H1 (cell line): ENCODE data around the gene RNF130. TPM values are rescaled to one million over a fixed set of nuclear protein-coding genes. Genes with fewer than 3 reads are reported as not detected.

ENCODE experiments used
- CTCF ChIA-PET: fragments of 300-600 bp; sonication (Branson Sonifier 250); formaldehyde crosslinking; loops from one replicate; lab custom pipeline; 2021; ENCODE audit not compliant: partially characterized antibody; lab: Charles Lee
- POLR2A ChIA-PET: fragments of 300-600 bp; sonication (Branson Sonifier 250); formaldehyde crosslinking; loops from one replicate; lab custom pipeline; 2021; ENCODE audit warnings: inconsistent platforms; ENCODE audit not compliant: partially characterized antibody; lab: Charles Lee
- DNase-seq, 2 experiments: peaks; one replicate each; pipeline versions ENCODE4 v3.0.0 to v3.0.0-alpha.2; 2010 to 2022; ENCODE audit warnings: low spot score in 2 of 2, low read depth in 1 of 2, mixed read lengths in 1 of 2
- FAIRE-seq: peaks from 2 replicates; lab custom pipeline; 2011; peaks lifted over from hg19 to GRCh38; lab: Jason Lieb, UNC
- H2AFZ ChIP-seq: 2 replicates; pipeline ENCODE4 v1.8.1; 2012; ENCODE audit warnings: low read length, inconsistent platforms
- H2AK5ac ChIP-seq: 2 replicates; pipeline ENCODE4 v1.6.1; 2013; ENCODE audit warnings: low read depth, low read length
- H2BK120ac ChIP-seq: replicated peaks from 2 replicates; pipeline ENCODE3; 2013; ENCODE audit warnings: low read depth, low read length, inconsistent platforms
- H2BK12ac ChIP-seq: 2 replicates; pipeline ENCODE4 v1.6.1; 2013; ENCODE audit warnings: low read depth, low read length
- H2BK15ac ChIP-seq: 2 replicates; pipeline ENCODE4 v1.6.1; 2013; ENCODE audit warnings: low read length
- H2BK20ac ChIP-seq: 2 replicates; pipeline ENCODE4 v1.6.1; 2013; ENCODE audit warnings: low read length
- H2BK5ac ChIP-seq: 2 replicates; pipeline ENCODE4 v1.6.1; 2013; ENCODE audit warnings: low read depth, low read length
- H3K14ac ChIP-seq: 2 replicates; pipeline ENCODE4 v1.6.1; 2013; ENCODE audit warnings: inconsistent platforms; ENCODE audit not compliant: insufficient read length
- H3K18ac ChIP-seq: 2 replicates; pipeline ENCODE4 v1.6.1; 2013; ENCODE audit warnings: low read length; ENCODE audit errors: extremely low read depth
- H3K23ac ChIP-seq: 2 replicates; pipeline ENCODE4 v1.6.1; 2013; ENCODE audit warnings: inconsistent platforms; ENCODE audit not compliant: insufficient read length
- H3K23me2 ChIP-seq: 2 replicates; pipeline ENCODE4 v1.6.1; 2013; ENCODE audit warnings: low read depth, low read length
- H3K27ac ChIP-seq: 2 replicates; pipeline ENCODE4 v1.6.1; 2011; ENCODE audit warnings: low read depth, low read length, inconsistent platforms
- H3K27me3 ChIP-seq, 4 experiments: replicated peaks in 1 of 4; 1 replicate in 1 of 4; 2 replicates in 3 of 4; pipeline versions ENCODE4 v1.6.1 to v1.8.1; 2011 to 2013; ENCODE audit warnings: low read length in 3 of 4, mild to moderate bottlenecking in 3 of 4, inconsistent platforms in 2 of 4, mixed read lengths in 2 of 4, moderate library complexity in 1 of 4; ENCODE audit not compliant: control insufficient read depth in 3 of 4, insufficient read depth in 3 of 4; ENCODE audit errors: extremely low read depth in 1 of 4
- H3K36me3 ChIP-seq, 4 experiments: 2 replicates each; pipeline versions ENCODE4 v1.6.1 to v1.8.1; 2011 to 2013; ENCODE audit warnings: mild to moderate bottlenecking in 4 of 4, low read length in 3 of 4, moderate library complexity in 2 of 4, control low read depth in 1 of 4, inconsistent platforms in 1 of 4; ENCODE audit not compliant: insufficient read depth in 4 of 4, control insufficient read depth in 2 of 4
- H3K4ac ChIP-seq: replicated peaks from 2 replicates; pipeline ENCODE3; 2013; ENCODE audit warnings: low read length, low read depth, mixed read lengths, inconsistent platforms; ENCODE audit not compliant: insufficient read length
- H3K4me1 ChIP-seq, 4 experiments: replicated peaks in 1 of 4; 1 replicate in 1 of 4; 2 replicates in 3 of 4; pipeline versions ENCODE4 v1.6.1 to v1.8.1; 2011 to 2013; ENCODE audit warnings: low read length in 3 of 4, inconsistent platforms in 2 of 4, mixed read lengths in 1 of 4; ENCODE audit not compliant: insufficient read depth in 4 of 4, control insufficient read depth in 3 of 4
- H3K4me2 ChIP-seq, 2 experiments: 2 replicates each; pipeline versions ENCODE4 v1.6.1 to v1.8.1; 2011 to 2013; ENCODE audit warnings: low read depth in 2 of 2, low read length in 2 of 2, control low read depth in 1 of 2, inconsistent platforms in 1 of 2, mild to moderate bottlenecking in 1 of 2; ENCODE audit not compliant: insufficient read depth in 1 of 2
- H3K4me3 ChIP-seq, 4 experiments: fragments of 200-600, 300-600 bp in 1 of 4; sonication (generic), shearing (Covaris generic), sonication (Bioruptor Twin) in 1 of 4; 2 replicates each; pipeline versions ENCODE4 v1.5.1 to v1.8.1; 2011 to 2016; ENCODE audit warnings: low read length in 4 of 4, low read depth in 3 of 4, control low read depth in 2 of 4, inconsistent platforms in 2 of 4, mild to moderate bottlenecking in 2 of 4, mixed read lengths in 1 of 4, moderate library complexity in 1 of 4; ENCODE audit not compliant: insufficient read depth in 2 of 4; ENCODE audit errors: extremely low read depth in 1 of 4
- H3K56ac ChIP-seq: replicated peaks from 2 replicates; pipeline ENCODE3; 2013; ENCODE audit warnings: low read depth, mild to moderate bottlenecking, mixed read lengths, low read length, inconsistent platforms; ENCODE audit not compliant: insufficient read length
- H3K79me1 ChIP-seq: 2 replicates; pipeline ENCODE4 v1.6.1; 2013; ENCODE audit warnings: low read depth, low read length, control low read depth
- H3K79me2 ChIP-seq, 2 experiments: 2 replicates each; pipeline versions ENCODE4 v1.6.1 to v1.8.1; 2012 to 2013; ENCODE audit warnings: low read length in 2 of 2, mild to moderate bottlenecking in 2 of 2, inconsistent platforms in 1 of 2; ENCODE audit not compliant: insufficient read depth in 2 of 2, control insufficient read depth in 1 of 2
- H3K9ac ChIP-seq, 4 experiments: replicated peaks in 1 of 4; 1 replicate in 1 of 4; 2 replicates in 3 of 4; pipeline versions ENCODE4 v1.6.1 to v1.8.1; 2011 to 2013; ENCODE audit warnings: low read depth in 3 of 4, low read length in 3 of 4, control low read depth in 2 of 4, mild to moderate bottlenecking in 2 of 4, moderate library complexity in 2 of 4, inconsistent platforms in 1 of 4; ENCODE audit errors: extremely low read depth in 1 of 4
- H3K9me3 ChIP-seq, 2 experiments: 2 replicates each; pipeline versions ENCODE4 v1.6.1 to v1.8.1; 2012 to 2013; ENCODE audit warnings: mild to moderate bottlenecking in 2 of 2, moderate library complexity in 2 of 2, control low read depth in 1 of 2, inconsistent platforms in 1 of 2, low read depth in 1 of 2, low read length in 1 of 2, mixed read lengths in 1 of 2; ENCODE audit not compliant: insufficient read depth in 2 of 2
- H4K20me1 ChIP-seq, 2 experiments: replicated peaks in 1 of 2; 2 replicates each; pipeline versions ENCODE3 to v1.8.1; 2011 to 2013; ENCODE audit warnings: inconsistent platforms in 2 of 2, low read length in 2 of 2, mild to moderate bottlenecking in 1 of 2; ENCODE audit not compliant: insufficient read depth in 2 of 2, control insufficient read depth in 1 of 2
- H4K5ac ChIP-seq: 2 replicates; pipeline ENCODE4 v1.6.1; 2013; ENCODE audit warnings: low read length, low read depth, mixed read lengths, inconsistent platforms; ENCODE audit not compliant: insufficient read length
- H4K8ac ChIP-seq: 2 replicates; pipeline ENCODE4 v1.8.0; 2013; ENCODE audit warnings: mild to moderate bottlenecking, moderate library complexity, low read length, inconsistent platforms; ENCODE audit not compliant: insufficient read depth; ENCODE audit errors: extremely low read depth
- H4K91ac ChIP-seq: replicated peaks from 2 replicates; pipeline ENCODE3; 2013; ENCODE audit warnings: low read length, mixed read lengths, inconsistent platforms; ENCODE audit not compliant: insufficient read length
- ASH2L ChIP-seq: fragments of 200-600, 300-600 bp; sonication (generic); IDR thresholded peaks from one replicate; pipeline ENCODE4 v1.7.1; 2017; ENCODE audit warnings: low read length
- CBX5 ChIP-seq: fragments of 300-800, 300-1000 bp; sonication (generic); IDR thresholded peaks from 2 replicates; pipeline ENCODE4 v1.7.1; 2016; ENCODE audit warnings: antibody characterized with exemption, low read length, low read depth
- CHD1 ChIP-seq: IDR thresholded peaks from 2 replicates; pipeline ENCODE4 v1.6.1; 2012; ENCODE audit warnings: low read depth, low read length, improper control_type of control experiment
- HDAC2 ChIP-seq, 2 experiments: fragments of 300-600 bp in 1 of 2; sonication (generic) in 1 of 2; IDR thresholded peaks; 2 replicates each; pipeline ENCODE4 v1.6.1; 2011 to 2012; ENCODE audit warnings: low read depth in 2 of 2, low read length in 2 of 2, mild to moderate bottlenecking in 2 of 2, moderate library complexity in 2 of 2, borderline replicate concordance in 1 of 2, inconsistent platforms in 1 of 2
- HDAC6 ChIP-seq: IDR thresholded peaks from one replicate; pipeline ENCODE4 v1.7.1; 2012; ENCODE audit warnings: low read depth, mild to moderate bottlenecking, inconsistent platforms, low read length, moderate library complexity
- JUND ChIP-seq: IDR thresholded peaks from 2 replicates; pipeline ENCODE4 v1.6.1; 2011; ENCODE audit warnings: mild to moderate bottlenecking, improper control_type of control experiment, low read length
- NANOG ChIP-seq: IDR thresholded peaks from 2 replicates; pipeline ENCODE4 v1.6.1; 2011; ENCODE audit warnings: low read length, low read depth, mild to moderate bottlenecking, inconsistent platforms; ENCODE audit not compliant: insufficient read depth, poor library complexity, severe bottlenecking
- POLR2A ChIP-seq, 2 experiments: IDR thresholded peaks; 1 replicate in 1 of 2; 2 replicates in 1 of 2; pipeline ENCODE4 v1.6.1; 2011; ENCODE audit warnings: low read depth in 2 of 2, low read length in 2 of 2, mild to moderate bottlenecking in 2 of 2; ENCODE audit errors: control extremely low read depth in 1 of 2
- RAD21 ChIP-seq, 2 experiments: IDR thresholded peaks in 1 of 2; conservative IDR thresholded peaks in 1 of 2; 2 replicates each; pipeline ENCODE4 v1.6.1; 2011; ENCODE audit warnings: low read depth in 2 of 2, low read length in 2 of 2, improper control_type of control experiment in 1 of 2, inconsistent platforms in 1 of 2, mild to moderate bottlenecking in 1 of 2, moderate library complexity in 1 of 2
- RXRA ChIP-seq: IDR thresholded peaks from 2 replicates; pipeline ENCODE4 v1.6.1; 2011; ENCODE audit warnings: low read depth, mild to moderate bottlenecking, low read length, moderate library complexity; ENCODE audit not compliant: insufficient read depth
- SIRT6 ChIP-seq: IDR thresholded peaks from one replicate; pipeline ENCODE4 v1.7.1; 2012; ENCODE audit warnings: low read length, inconsistent platforms
- SIX5 ChIP-seq: IDR thresholded peaks from 2 replicates; pipeline ENCODE4 v1.6.1; 2011; ENCODE audit warnings: mild to moderate bottlenecking, low read depth, low read length
- SUZ12 ChIP-seq: fragments of 200-600 bp; sonication (generic); IDR thresholded peaks from 2 replicates; pipeline ENCODE4 v1.6.1; 2012; ENCODE audit warnings: mild to moderate bottlenecking, inconsistent platforms, low read length, moderate library complexity, mixed read lengths
- TEAD4 ChIP-seq: IDR thresholded peaks from 2 replicates; pipeline ENCODE4 v1.6.1; 2012; ENCODE audit warnings: low read depth, low read length, inconsistent platforms, mixed read lengths
- WGBS, 2 experiments: shearing (Covaris generic) in 1 of 2; methylation state at CpG; one replicate each; pipeline versions ENCODE4 v1.1.6 to v1.1.7; 2013 to 2015; ENCODE audit warnings: low lambda C conversion rate in 2 of 2, mixed read lengths in 2 of 2, inconsistent platforms in 1 of 2, low coverage in 1 of 2, missing lambda C conversion rate in 1 of 2; ENCODE audit not compliant: insufficient replicate concordance in 2 of 2, insufficient coverage in 1 of 2, insufficient read length in 1 of 2; ENCODE audit errors: extremely low coverage in 1 of 2, missing lambda C conversion rate in 1 of 2; 5-methylcytosine and 5-hydroxymethylcytosine counted together
- polyA plus RNA-seq, 7 experiments: library from polyadenylated mRNA; depleted of rRNA in 3 of 7; stranded (reverse) in 5 of 7; unstranded in 2 of 7; fragments of >200 nt in 5 of 7; fragments of 200-250 nt in 2 of 7; gene quantifications; 1 replicate in 5 of 7; 2 replicates in 1 of 7; 4 replicates in 1 of 7; pipeline versions ENCODE4 v1.2.1 to v1.2.3, GENCODE V29; 2011 to 2013; ENCODE audit warnings: missing spikeins in 2 of 7, mixed read lengths in 2 of 7
- total RNA-seq: library from RNA; stranded (reverse); fragmentation: NEBNext Ultra II Directional; extraction: Animal tissue kit (Norgen Biotek cat#: 25700); gene quantifications from 2 replicates; pipeline ENCODE4 v1.2.1, GENCODE V29; 2021

Gene RNF130
- total and polyA plus RNA-seq, 2 of the 8 experiments (the other 6 are each of a cell fraction or from before 2014, with no cell fraction given): 65.1 to 70.0 TPM

GRCh38 chr5:180053061-180053602, 18.4 kb downstream of the RNF130 start:
- H3K4me2 ChIP-seq: no peak overlapping the region
- no peak for FAIRE-seq
- no peak for TF ChIP-seq SUZ12
- no peak for TF ChIP-seq HDAC2 (IDR thresholded peaks at IDR 0.05; ENCODE audit: borderline replicate concordance in 1 of 2, low read depth in 2 of 2, low read length in 2 of 2)
- no peak for TF ChIP-seq CBX5
- TF ChIP-seq TEAD4: no peak
- no peak for TF ChIP-seq NANOG
- TF ChIP-seq RAD21 (IDR thresholded peaks at IDR 0.05 in 1 of 2, conservative IDR thresholded peaks at IDR 0.05 in 1 of 2; ENCODE audit: low read depth in 2 of 2, low read length in 2 of 2): no peak
- no peak for TF ChIP-seq JUND
- TF ChIP-seq RXRA: no peak
- TF ChIP-seq CHD1: no peak
- TF ChIP-seq POLR2A (IDR thresholded peaks at IDR 0.05; ENCODE audit: control extremely low read depth in 1 of 2, low read depth in 2 of 2, low read length in 2 of 2): no peak
- TF ChIP-seq SIX5: no peak
- TF ChIP-seq HDAC6: no peak
- TF ChIP-seq SIRT6: no peak
- no peak for TF ChIP-seq ASH2L

More at GRCh38 chr5:180053061-180053602, 18.4 kb downstream of the RNF130 start:
- Histone ChIP-seq H3K4me3 (no peak overlapping the region), H3K27me3 (no peaks in the 10 kb centered on the region), H2AK5ac (no peak overlapping the region), H4K91ac (no peak overlapping the region), H3K14ac (no peak overlapping the region), H4K8ac (no peak overlapping the region), H2BK15ac (no peak overlapping the region), H2BK20ac (no peak overlapping the region), H2BK120ac (no peak overlapping the region), H2BK12ac (no peak overlapping the region), H3K27ac (no peak overlapping the region), H3K4ac (no peak overlapping the region), H3K9me3 (no peaks in the 10 kb centered on the region), H4K5ac (no peak overlapping the region), H3K18ac (no peak overlapping the region), H3K36me3 (no peaks in the 10 kb centered on the region), H3K9ac (no peak overlapping the region; a peak in 1 of 7 replicates), H3K23me2 (no peaks in the 10 kb centered on the region), H3K4me1 (peaks cover 10 to 31% (median 21%) of the 10 kb centered on the region in 4 experiments), H3K79me2 (peaks cover 7 to 93% of the 10 kb centered on the region in 2 experiments), H3K23ac (no peak overlapping the region), H3K56ac (no peak overlapping the region), H2AFZ (no peak overlapping the region), H4K20me1 (peaks cover 10 to 26% of the 10 kb centered on the region in 2 experiments), H2BK5ac (no peak overlapping the region), H3K79me1 (peaks cover 13% of the 10 kb centered on the region; the same call in 1 of the 2 replicates)
- ChIA-PET POLR2A (interaction anchor here (0.8 to 2.4 kb wide), 5 partner anchors 8 to 28 kb away, joined by 3 to 6 read pairs (median 3); partner anchors contain the start of gene RNF130), CTCF (interaction anchor here (0.8 to 1.3 kb wide), 6 partner anchors 14 to 191 kb away, joined by 3 to 4 read pairs (median 3); no protein-coding TSS in a partner anchor)
- WGBS, 2 experiments: 93% methylated on average over 8 of the region's 8 CpGs; no CpG with 5 or more reads in 1 of the 2 experiments
- no peak for DNase-seq
